Mesodermal cell (in vitro differentiated cells): ENCODE data around the gene IL1RAPL1.

Experiments
- H3K27ac ChIP-seq: 2 replicates; pipeline ENCODE4 v1.7.0; 2013; ENCODE audit warnings: mild to moderate bottlenecking, low read depth, low read length, moderate library complexity; ENCODE audit not compliant: severe bottlenecking
- H3K36me3 ChIP-seq: 2 replicates; pipeline ENCODE4 v1.7.1; 2013; ENCODE audit warnings: mild to moderate bottlenecking, low read length, moderate library complexity; ENCODE audit not compliant: control insufficient read depth, insufficient read depth
- H3K4me1 ChIP-seq: one replicate; pipeline ENCODE4 v1.7.1; 2013; ENCODE audit warnings: mild to moderate bottlenecking, low read length; ENCODE audit not compliant: insufficient read depth, control insufficient read depth, poor library complexity, severe bottlenecking
- H3K4me3 ChIP-seq: 2 replicates; pipeline ENCODE4 v1.7.0; 2013; ENCODE audit warnings: low read length, control low read depth, mild to moderate bottlenecking; ENCODE audit not compliant: insufficient read depth, poor library complexity, severe bottlenecking; ENCODE audit errors: extremely low read depth
- H3K9me3 ChIP-seq: 2 replicates; pipeline ENCODE4 v1.7.1; 2013; ENCODE audit warnings: mild to moderate bottlenecking, low read length, moderate library complexity; ENCODE audit not compliant: control insufficient read depth
- WGBS, 2 experiments: methylation state at CpG; one replicate each; pipeline ENCODE4 v1.1.5; 2013; ENCODE audit warnings: missing lambda C conversion rate in 2 of 2; ENCODE audit not compliant: insufficient coverage in 2 of 2; 5-methylcytosine and 5-hydroxymethylcytosine counted together

Gene IL1RAPL1

DNA sequence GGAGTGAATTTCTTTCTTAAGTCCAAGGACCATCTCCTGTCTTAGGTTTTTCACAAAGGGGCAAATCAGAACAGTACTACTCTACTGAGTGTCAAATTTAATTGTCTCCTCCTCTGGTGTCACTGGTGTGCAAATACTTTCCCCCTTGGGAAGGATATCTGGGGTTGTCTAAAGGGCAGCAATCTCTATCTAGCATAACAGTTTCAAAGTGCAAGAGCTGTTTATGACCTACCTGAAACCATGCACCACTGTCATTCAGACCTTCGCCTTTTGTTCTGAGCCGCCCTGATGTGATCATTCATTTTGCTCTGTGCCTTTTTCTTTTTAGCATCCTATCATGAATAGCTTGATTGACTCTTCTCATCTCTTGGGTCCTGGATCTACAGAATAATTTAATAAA lies 39.3 kb downstream of the IL1RAPL1 start:
- Histone ChIP-seq H3K27ac (no peak overlapping the region), H3K36me3 (no peaks in the 10 kb centered on the region), H3K4me3 (no peak overlapping the region), H3K4me1 (no peaks in the 10 kb centered on the region), H3K9me3 (no peaks in the 10 kb centered on the region)
- no CpG with 5 or more reads among the region's 2 CpGs for WGBS, 2 experiments

DNA sequence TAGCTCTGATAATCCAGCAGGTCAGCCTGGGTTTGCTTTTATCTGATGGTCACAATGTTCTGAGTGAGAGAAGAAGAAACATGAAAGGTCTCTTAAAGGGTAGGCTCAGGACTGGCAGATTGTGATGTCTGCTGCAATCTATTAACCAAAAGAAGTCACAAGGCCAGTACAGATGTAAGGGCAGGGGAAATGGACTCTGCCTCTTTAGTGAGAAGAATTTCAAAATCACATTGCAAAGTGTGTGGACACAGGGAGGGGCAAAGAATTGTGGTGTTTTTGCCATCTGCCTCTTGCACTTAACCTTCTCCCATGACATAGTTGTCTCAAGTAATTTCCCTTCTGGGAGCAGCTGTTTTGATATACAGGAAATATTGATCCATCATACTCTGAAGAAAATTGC lies 40.9 kb downstream of the IL1RAPL1 start:
- Histone ChIP-seq H3K9me3 (no peaks in the 10 kb centered on the region), H3K4me1 (no peaks in the 10 kb centered on the region), H3K36me3 (no peaks in the 10 kb centered on the region), H3K27ac (no peak overlapping the region), H3K4me3 (no peak overlapping the region)

DNA sequence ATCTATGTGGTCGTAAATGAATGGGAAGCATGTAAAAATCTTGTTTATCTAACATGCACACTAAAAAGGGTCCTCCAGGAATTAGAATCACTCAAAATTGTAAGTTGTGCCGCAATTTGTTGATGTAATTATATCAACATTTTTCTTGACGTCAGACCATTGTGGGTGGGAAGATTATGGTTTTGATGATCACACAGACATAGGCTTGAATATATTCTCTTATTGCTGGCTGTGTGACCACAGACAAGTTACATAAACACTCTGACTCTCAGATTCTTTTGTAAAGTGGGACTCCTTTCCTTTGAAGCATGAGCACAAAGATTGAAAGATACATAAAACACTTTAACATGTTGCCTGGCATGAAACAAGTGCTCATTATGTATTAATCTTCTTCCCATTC lies 51.5 kb downstream of the IL1RAPL1 start:
- Histone ChIP-seq H3K4me1 (peaks cover 4% of the 10 kb centered on the region), H3K9me3 (no peaks in the 10 kb centered on the region), H3K36me3 (no peaks in the 10 kb centered on the region), H3K27ac (no peak overlapping the region), H3K4me3 (no peak overlapping the region)
- WGBS, 2 experiments, result no CpG with 5 or more reads among the region's 3 CpGs

DNA sequence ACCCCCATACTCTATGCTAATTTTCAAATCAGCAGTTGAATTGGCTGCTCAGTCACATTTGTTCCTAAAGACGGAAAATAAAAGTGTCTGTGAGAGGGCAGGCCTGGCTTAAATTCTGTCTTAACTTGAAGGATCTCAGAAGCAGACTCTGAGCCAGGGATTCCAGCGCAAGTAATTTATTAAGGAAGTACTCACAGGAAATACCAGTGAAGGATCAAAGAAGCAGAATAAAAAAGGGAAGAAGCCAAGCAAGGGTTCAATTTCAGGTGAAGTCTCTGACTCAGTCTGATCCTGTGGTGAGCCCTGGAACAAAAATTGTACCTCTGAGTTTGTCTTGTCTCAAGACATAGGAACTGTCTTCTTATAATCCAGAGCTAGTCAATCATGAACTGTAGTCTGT lies 52.2 kb downstream of the IL1RAPL1 start:
- H3K4me1 ChIP-seq, result peaks cover 4% of the 10 kb centered on the region
- H3K9me3 ChIP-seq, result no peaks in the 10 kb centered on the region
- no peaks in the 10 kb centered on the region for H3K36me3 ChIP-seq
- 40% methylated on average over 2 of the region's 2 CpGs; no CpG with 5 or more reads in 1 of the 2 experiments for WGBS, 2 experiments
- H3K27ac ChIP-seq, result no peak overlapping the region
- H3K4me3 ChIP-seq, result no peak overlapping the region

DNA sequence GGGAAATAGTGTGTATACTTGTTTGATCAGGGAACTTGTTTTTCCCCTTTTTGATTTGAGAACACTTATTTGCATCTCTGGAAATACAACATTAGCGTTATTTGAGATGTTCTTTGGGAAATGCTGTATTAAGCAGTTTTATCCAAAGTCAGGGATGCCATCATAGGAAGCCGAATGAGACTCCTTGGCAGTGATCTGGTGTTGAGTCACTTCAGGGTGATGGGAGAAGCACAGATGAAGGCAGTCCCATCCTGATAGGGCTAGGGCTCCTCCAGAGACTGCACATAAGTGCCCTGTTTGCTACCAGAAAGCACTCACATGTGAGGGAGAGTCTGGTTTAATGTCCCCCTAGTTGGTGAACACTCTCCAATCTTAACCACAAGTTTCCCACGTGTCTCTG lies 62.3 kb downstream of the IL1RAPL1 start:
- no CpG with 5 or more reads among the region's 3 CpGs for WGBS, 2 experiments
- H3K27ac ChIP-seq, result no peak overlapping the region
- no peak overlapping the region for H3K4me3 ChIP-seq
- no peaks in the 10 kb centered on the region for H3K9me3 ChIP-seq
- no peaks in the 10 kb centered on the region for H3K4me1 ChIP-seq
- no peaks in the 10 kb centered on the region for H3K36me3 ChIP-seq

DNA sequence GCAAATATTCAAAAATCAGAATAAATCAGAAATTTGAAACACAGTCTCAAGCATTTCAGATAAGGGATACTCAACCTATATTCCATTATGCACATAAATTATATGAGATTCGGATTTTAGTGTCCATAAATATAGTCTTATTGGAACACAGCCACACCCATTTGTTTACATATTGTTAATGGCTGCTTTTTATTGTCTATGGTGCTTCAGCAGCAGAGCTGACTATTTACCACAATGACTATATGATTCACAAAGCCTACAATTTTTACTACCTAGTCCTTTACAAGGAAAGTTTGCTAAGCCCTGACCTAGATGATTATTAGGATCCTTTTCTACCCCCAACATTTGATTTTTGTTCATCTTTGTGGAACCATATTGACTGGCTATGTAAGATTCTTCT lies 63.9 kb downstream of the IL1RAPL1 start:
- Histone ChIP-seq H3K4me3 (no peak overlapping the region), H3K4me1 (no peaks in the 10 kb centered on the region), H3K27ac (no peak overlapping the region), H3K9me3 (no peaks in the 10 kb centered on the region), H3K36me3 (no peaks in the 10 kb centered on the region)
- no CpG with 5 or more reads among the region's 1 CpG for WGBS, 2 experiments

DNA sequence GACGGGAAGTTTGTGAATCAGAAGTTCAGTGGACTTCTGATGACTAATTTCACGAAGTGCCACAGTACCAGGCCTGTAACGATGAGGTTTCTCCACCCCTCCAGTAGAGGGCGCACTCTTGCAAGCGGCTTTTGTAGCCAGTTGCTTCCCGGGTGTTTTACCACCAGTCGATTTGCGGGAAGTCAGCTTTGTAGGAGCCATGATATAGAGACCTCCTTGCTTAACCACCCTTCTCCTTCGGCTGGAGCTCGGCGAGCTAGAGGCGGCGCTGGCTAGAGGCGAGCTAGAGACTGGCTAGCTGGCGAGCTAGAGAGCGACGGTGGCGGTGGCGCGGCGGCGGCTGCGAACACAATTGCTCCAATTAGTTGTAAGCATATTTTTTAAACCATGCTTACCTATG lies 72.0 kb downstream of the IL1RAPL1 start:
- no peaks in the 10 kb centered on the region for H3K36me3 ChIP-seq

DNA sequence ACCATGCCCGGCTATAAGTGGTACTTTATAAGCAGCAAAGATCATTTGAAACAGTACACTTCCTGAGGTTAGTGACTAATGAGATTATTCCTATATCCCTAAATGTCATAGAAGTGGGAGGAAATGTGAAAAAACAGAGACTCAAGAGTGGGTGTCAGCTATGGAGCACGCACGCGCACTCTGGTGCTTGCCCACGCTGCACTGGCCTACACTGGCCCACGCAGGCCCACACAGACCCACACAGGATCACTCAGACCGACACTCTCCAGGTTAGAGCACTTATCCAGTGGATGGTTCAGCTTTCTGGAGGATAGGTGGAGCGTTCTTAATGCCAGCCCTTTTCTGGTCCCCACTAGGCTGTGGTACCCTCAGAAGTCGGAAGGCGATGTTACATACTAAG lies 78.5 kb downstream of the IL1RAPL1 start:
- no CpG with 5 or more reads among the region's 10 CpGs for WGBS, 2 experiments

More for the DNA sequence above, 72.0 kb downstream of the IL1RAPL1 start:
- H3K9me3 ChIP-seq, result no peaks in the 10 kb centered on the region
- WGBS, 2 experiments, result 95 to 97% methylated on average over 7 of the region's 23 CpGs
- H3K4me1 ChIP-seq, result no peaks in the 10 kb centered on the region
- no peak overlapping the region for H3K27ac ChIP-seq
- no peak overlapping the region for H3K4me3 ChIP-seq

DNA sequence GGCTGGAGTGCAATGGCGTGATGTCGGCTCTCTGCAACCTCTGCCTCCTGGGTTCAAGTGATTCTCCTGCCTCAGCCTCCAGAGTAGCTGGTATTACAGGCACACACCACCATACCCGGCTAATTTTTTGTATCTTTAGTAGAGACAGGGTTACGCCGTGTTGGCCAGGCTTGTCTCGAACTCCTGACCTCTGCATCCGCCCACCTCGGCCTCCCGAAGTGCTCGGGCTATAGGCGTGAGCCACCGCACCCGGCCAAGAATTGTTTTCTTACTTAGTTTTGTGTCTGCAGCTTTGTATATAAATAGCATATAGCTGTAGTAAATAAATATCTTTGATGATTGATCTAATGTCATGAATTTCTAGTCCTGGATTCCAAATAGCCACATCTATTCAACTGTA lies 81.1 kb downstream of the IL1RAPL1 start:
- Histone ChIP-seq H3K9me3 (no peaks in the 10 kb centered on the region), H3K4me3 (no peak overlapping the region), H3K36me3 (no peaks in the 10 kb centered on the region), H3K4me1 (no peaks in the 10 kb centered on the region), H3K27ac (no peak overlapping the region)
- 100% methylated on average over 2 to 6 of the region's 13 CpGs for WGBS, 2 experiments

More for the DNA sequence above, 78.5 kb downstream of the IL1RAPL1 start:
- Histone ChIP-seq H3K4me1 (no peaks in the 10 kb centered on the region), H3K4me3 (no peak overlapping the region), H3K27ac (no peak overlapping the region), H3K9me3 (no peaks in the 10 kb centered on the region), H3K36me3 (no peaks in the 10 kb centered on the region)

DNA sequence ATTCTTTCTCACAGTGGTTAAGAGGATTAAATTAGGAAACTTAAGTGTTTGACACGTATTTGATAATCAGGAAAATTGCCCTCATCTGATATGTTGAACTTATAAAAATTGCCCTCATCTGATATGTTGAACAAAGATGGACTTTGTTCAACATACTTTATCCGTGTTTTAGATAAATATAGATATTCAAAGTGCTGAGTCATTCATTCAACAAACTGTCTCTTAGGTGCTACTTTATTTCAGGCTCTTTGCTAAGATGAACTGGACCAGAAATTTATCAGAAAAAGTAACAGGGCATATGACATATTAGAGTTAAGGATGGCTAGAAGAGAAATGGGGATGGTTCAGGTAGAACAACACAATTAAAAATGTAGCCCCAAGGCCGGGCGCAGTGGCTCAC lies 81.7 kb downstream of the IL1RAPL1 start:
- H3K27ac ChIP-seq, result no peak overlapping the region
- no peaks in the 10 kb centered on the region for H3K36me3 ChIP-seq
- H3K4me3 ChIP-seq, result no peak overlapping the region
- WGBS, 2 experiments, result 60 to 70% methylated on average over 2 of the region's 4 CpGs
- H3K4me1 ChIP-seq, result no peaks in the 10 kb centered on the region
- H3K9me3 ChIP-seq, result no peaks in the 10 kb centered on the region

DNA sequence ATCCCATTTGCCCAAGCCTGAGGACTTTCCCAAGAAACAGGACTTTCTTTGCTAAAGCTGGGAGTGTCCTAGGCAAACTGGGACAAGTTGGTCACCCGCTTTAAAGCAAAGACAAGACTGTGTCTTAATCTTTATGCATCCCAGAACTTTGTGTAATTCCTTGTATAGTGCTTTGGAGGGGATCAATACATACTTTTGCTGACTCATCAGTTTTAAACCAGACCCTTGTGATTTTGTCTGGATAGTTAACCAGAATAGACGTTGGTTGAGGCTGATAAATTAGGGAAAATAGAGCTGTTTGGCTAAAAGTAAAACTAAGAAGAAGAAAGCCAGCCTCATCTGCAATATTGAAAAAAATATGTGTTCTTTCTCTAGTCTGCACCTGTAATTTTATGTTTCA lies 82.8 kb downstream of the IL1RAPL1 start:
- H3K4me3 ChIP-seq, result no peak overlapping the region
- no CpG with 5 or more reads among the region's 2 CpGs for WGBS, 2 experiments

DNA sequence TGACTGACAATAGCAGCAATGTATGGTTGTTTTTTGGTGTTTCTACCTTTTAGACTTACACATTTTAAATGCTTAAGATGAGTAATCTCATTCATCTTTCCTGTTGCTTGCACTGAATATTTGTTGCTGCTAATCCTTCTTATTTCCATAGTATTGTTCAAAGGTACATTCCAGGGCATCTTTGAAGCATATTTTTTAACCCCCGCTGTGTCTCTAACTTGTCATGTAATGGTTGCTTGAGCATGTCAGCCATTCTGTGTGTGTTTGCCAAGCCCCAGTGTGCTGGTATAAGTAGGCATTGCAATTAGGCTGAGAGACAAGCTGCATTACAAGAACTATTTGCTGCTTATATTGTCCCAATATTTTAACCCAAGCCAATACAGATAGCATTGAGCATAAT lies 87.9 kb downstream of the IL1RAPL1 start:
- H3K4me1 ChIP-seq, result no peaks in the 10 kb centered on the region
- no peaks in the 10 kb centered on the region for H3K9me3 ChIP-seq
- WGBS, 2 experiments, result no CpG with 5 or more reads among the region's 1 CpG
- H3K27ac ChIP-seq, result no peak overlapping the region
- no peaks in the 10 kb centered on the region for H3K36me3 ChIP-seq
- H3K4me3 ChIP-seq, result no peak overlapping the region

More for the DNA sequence above, 82.8 kb downstream of the IL1RAPL1 start:
- Histone ChIP-seq H3K9me3 (no peaks in the 10 kb centered on the region), H3K27ac (no peak overlapping the region), H3K4me1 (no peaks in the 10 kb centered on the region), H3K36me3 (no peaks in the 10 kb centered on the region)
